NOMO-1 (cell line): Measurements from ENCODE around the gene CNTFR.
A peak's percentile ranks its signal among the peaks of the same experiment; 100 is the strongest.
"Not testable (repeated sequence)": the region's sequence is repeated elsewhere in the genome, so short reads cannot be mapped to it uniquely, and the experiment has no call there.

Source experiments
- DNase-seq, 2 experiments: peaks; one replicate each; lab custom pipeline; 2025; ENCODE audit not compliant: unreplicated experiment in 2 of 2; lab: John Stamatoyannopoulos, UW

CNTFR gene

GRCh38 chr9:34589636-34590380, at the start of gene CNTFR:
Gene CNTFR (minus strand): TSS chr9:34589724. CDS start chr9:34568981, 20,743 bp downstream.
- DNase-seq = peak; percentile 15 to 26

GRCh38 chr9:34639322-34639721, 49.8 kb upstream of the CNTFR start:
- DNase-seq = not testable (repeated sequence)

GRCh38 chr9:34638138-34638445, 48.6 kb upstream of the CNTFR start:
- no peak for DNase-seq

- DNase-seq = peak; percentile 94 to 95
Measured at GRCh38 chr9:34637356-34638137, 48.0 kb upstream of the CNTFR start, which contains the start of gene SIGMAR1. Gene SIGMAR1 (minus strand): TSS chr9:34637787. CDS start chr9:34637697, 90 bp downstream.

GRCh38 chr9:34636791-34637355, 47.3 kb upstream of the CNTFR start:
- no peak for DNase-seq

GRCh38 chr9:34635556-34635955, 46.0 kb upstream of the CNTFR start:
- DNase-seq = no peak

- no peak for DNase-seq
Measured at GRCh38 chr9:34634551-34635248, 45.2 kb upstream of the CNTFR start.

- DNase-seq = peak; percentile 66 to 80
Measured at GRCh38 chr9:34633851-34634550, 44.5 kb upstream of the CNTFR start.

- DNase-seq = no peak
Measured at GRCh38 chr9:34633166-34633565, 43.6 kb upstream of the CNTFR start.

- no peak for DNase-seq
Measured at GRCh38 chr9:34630402-34631154, 41.1 kb upstream of the CNTFR start.

- DNase-seq = no peak
Measured at GRCh38 chr9:34629491-34629808, 39.9 kb upstream of the CNTFR start.

- peak in 1 of 2 experiments; percentile 34 for DNase-seq
Measured at GRCh38 chr9:34628656-34629490, 39.3 kb upstream of the CNTFR start, which contains the start of gene ARID3C. Gene ARID3C (minus strand): TSS chr9:34629066. CDS start chr9:34628014, 1,052 bp downstream.

- DNase-seq = no peak
Measured at GRCh38 chr9:34627716-34628655, 38.5 kb upstream of the CNTFR start.

GRCh38 chr9:34625186-34625486, 35.6 kb upstream of the CNTFR start:
- no peak for DNase-seq

GRCh38 chr9:34624475-34625185, 35.1 kb upstream of the CNTFR start:
- DNase-seq = no peak

- DNase-seq = no peak
Measured at GRCh38 chr9:34623374-34624235, 34.1 kb upstream of the CNTFR start.
